ENCODE data around the gene LGALS8.

The LGALS8 gene

GRCh38 chr1:236535662-236536161, 11.9 kb downstream of the LGALS8 start:
- Histone ChIP-seq H3K9me3 (no peaks in the 10 kb centered on the region), H3K27me3 (ENCODE audit: low read depth) (no peaks in the 10 kb centered on the region), H3K4me3 (no peak overlapping the region), H3K4me1 (no peaks in the 10 kb centered on the region), H3K36me3 (replicated peaks) (peaks cover 5% of the 10 kb centered on the region; the same call in 1 of the 2 replicates)
- in situ Hi-C loops (cut with MboI; ENCODE audit: low sequenced_read_pairs), result loop anchor here (10.0 kb wide), 1 partner anchor 431 kb away; no protein-coding TSS in a partner anchor
- DNase-seq (ENCODE audit: low spot score in 2 of 2), result no peak

GRCh38 chr1:236536540-236536939, 12.8 kb downstream of the LGALS8 start:
- Histone ChIP-seq H3K27me3 (ENCODE audit: low read depth) (no peaks in the 10 kb centered on the region), H3K4me1 (no peaks in the 10 kb centered on the region), H3K9me3 (no peaks in the 10 kb centered on the region), H3K4me3 (no peak overlapping the region), H3K36me3 (replicated peaks) (peaks cover 10% of the 10 kb centered on the region)
- no peak for DNase-seq (ENCODE audit: low spot score in 2 of 2)
- in situ Hi-C loops (cut with MboI; ENCODE audit: low sequenced_read_pairs), result loop anchor here (10.0 kb wide), 1 partner anchor 432 kb away; no protein-coding TSS in a partner anchor

- H3K27me3 ChIP-seq (ENCODE audit: low read depth), result no peaks in the 10 kb centered on the region
- H3K9me3 ChIP-seq, result no peaks in the 10 kb centered on the region
- H3K36me3 ChIP-seq (replicated peaks), result peaks cover 34% of the 10 kb centered on the region
- H3K4me3 ChIP-seq, result no peak overlapping the region
- in situ Hi-C loops (cut with MboI; ENCODE audit: low sequenced_read_pairs), result no loop called here
- no peaks in the 10 kb centered on the region for H3K4me1 ChIP-seq
- DNase-seq (ENCODE audit: low spot score in 2 of 2), result no peak
Measured at GRCh38 chr1:236540813-236541465, 17.2 kb downstream of the LGALS8 start.

- Histone ChIP-seq H3K27me3 (ENCODE audit: low read depth) (no peaks in the 10 kb centered on the region), H3K9me3 (no peaks in the 10 kb centered on the region), H3K4me3 (no peak overlapping the region), H3K4me1 (peaks cover 6% of the 10 kb centered on the region), H3K36me3 (replicated peaks) (peaks cover 38% of the 10 kb centered on the region)
- DNase-seq (ENCODE audit: low spot score in 2 of 2), result no peak
- in situ Hi-C loops (cut with MboI; ENCODE audit: low sequenced_read_pairs), result no loop called here
Measured at GRCh38 chr1:236541710-236542109, 17.9 kb downstream of the LGALS8 start.

- no peak for DNase-seq (ENCODE audit: low spot score in 2 of 2)
- Histone ChIP-seq H3K9me3 (no peaks in the 10 kb centered on the region), H3K27me3 (ENCODE audit: low read depth) (no peaks in the 10 kb centered on the region), H3K4me1 (peaks cover 6% of the 10 kb centered on the region), H3K36me3 (replicated peaks) (peaks cover 53% of the 10 kb centered on the region), H3K4me3 (no peak overlapping the region)
- in situ Hi-C loops (cut with MboI; ENCODE audit: low sequenced_read_pairs), result no loop called here
Measured at GRCh38 chr1:236543065-236543669, 19.4 kb downstream of the LGALS8 start.

GRCh38 chr1:236545621-236546169, 21.9 kb downstream of the LGALS8 start:
- H3K27me3 ChIP-seq (ENCODE audit: low read depth), result no peaks in the 10 kb centered on the region
- peaks cover 73% of the 10 kb centered on the region for H3K36me3 ChIP-seq (replicated peaks)
- in situ Hi-C loops (cut with MboI; ENCODE audit: low sequenced_read_pairs), result no loop called here
- DNase-seq (ENCODE audit: low spot score in 2 of 2), result no peak
- H3K4me3 ChIP-seq, result no peak overlapping the region
- peaks cover 6% of the 10 kb centered on the region for H3K4me1 ChIP-seq
- no peaks in the 10 kb centered on the region for H3K9me3 ChIP-seq

- in situ Hi-C loops (cut with MboI; ENCODE audit: low sequenced_read_pairs), result no loop called here
- Histone ChIP-seq H3K36me3 (replicated peaks) (peaks cover 86% of the 10 kb centered on the region), H3K4me1 (peaks cover 6% of the 10 kb centered on the region), H3K4me3 (no peak overlapping the region), H3K9me3 (no peaks in the 10 kb centered on the region), H3K27me3 (ENCODE audit: low read depth) (no peaks in the 10 kb centered on the region)
- no peak for DNase-seq (ENCODE audit: low spot score in 2 of 2)
Measured at GRCh38 chr1:236548452-236548851, 24.7 kb downstream of the LGALS8 start.

GRCh38 chr1:236550961-236551851, 27.4 kb downstream of the LGALS8 start:
- H3K4me3 ChIP-seq, result no peak overlapping the region
- peaks cover 5% of the 10 kb centered on the region for H3K4me1 ChIP-seq
- no peak for DNase-seq (ENCODE audit: low spot score in 2 of 2)
- H3K27me3 ChIP-seq (ENCODE audit: low read depth), result no peaks in the 10 kb centered on the region
- H3K36me3 ChIP-seq (replicated peaks), result peaks cover 97% of the 10 kb centered on the region
- no peaks in the 10 kb centered on the region for H3K9me3 ChIP-seq
- in situ Hi-C loops (cut with MboI; ENCODE audit: low sequenced_read_pairs), result no loop called here

- DNase-seq (ENCODE audit: low spot score in 2 of 2), result no peak
- no peak overlapping the region for H3K4me3 ChIP-seq
- in situ Hi-C loops (cut with MboI; ENCODE audit: low sequenced_read_pairs), result no loop called here
- H3K4me1 ChIP-seq, result no peaks in the 10 kb centered on the region
- peaks cover 100% of the 10 kb centered on the region for H3K36me3 ChIP-seq (replicated peaks)
- H3K27me3 ChIP-seq (ENCODE audit: low read depth), result no peaks in the 10 kb centered on the region
- no peaks in the 10 kb centered on the region for H3K9me3 ChIP-seq
Measured at GRCh38 chr1:236552096-236552495, 28.3 kb downstream of the LGALS8 start.

- peaks cover 98% of the 10 kb centered on the region for H3K36me3 ChIP-seq (replicated peaks)
- in situ Hi-C loops (cut with MboI; ENCODE audit: low sequenced_read_pairs), result no loop called here
- H3K27me3 ChIP-seq (ENCODE audit: low read depth), result no peaks in the 10 kb centered on the region
- H3K9me3 ChIP-seq, result no peaks in the 10 kb centered on the region
- no peak overlapping the region for H3K4me3 ChIP-seq
- DNase-seq (ENCODE audit: low spot score in 2 of 2), result no peak
- no peaks in the 10 kb centered on the region for H3K4me1 ChIP-seq
Measured at GRCh38 chr1:236552901-236553300, 29.1 kb downstream of the LGALS8 start.

- in situ Hi-C loops (cut with MboI; ENCODE audit: low sequenced_read_pairs), result no loop called here
- no peaks in the 10 kb centered on the region for H3K4me1 ChIP-seq
- H3K4me3 ChIP-seq, result no peak overlapping the region
- DNase-seq (ENCODE audit: low spot score in 2 of 2), result no peak
- H3K9me3 ChIP-seq, result no peaks in the 10 kb centered on the region
- peaks cover 97% of the 10 kb centered on the region for H3K36me3 ChIP-seq (replicated peaks)
- no peaks in the 10 kb centered on the region for H3K27me3 ChIP-seq (ENCODE audit: low read depth)
Measured at GRCh38 chr1:236553370-236553769, 29.6 kb downstream of the LGALS8 start.

GRCh38 chr1:236556606-236557005, 32.8 kb downstream of the LGALS8 start:
- in situ Hi-C loops (cut with MboI; ENCODE audit: low sequenced_read_pairs), result no loop called here
- Histone ChIP-seq H3K36me3 (replicated peaks) (peaks cover 75% of the 10 kb centered on the region), H3K27me3 (ENCODE audit: low read depth) (no peaks in the 10 kb centered on the region), H3K9me3 (no peaks in the 10 kb centered on the region), H3K4me1 (no peaks in the 10 kb centered on the region), H3K4me3 (no peak overlapping the region)
- DNase-seq (ENCODE audit: low spot score in 2 of 2), result no peak

- no peaks in the 10 kb centered on the region for H3K4me1 ChIP-seq
- no peaks in the 10 kb centered on the region for H3K27me3 ChIP-seq (ENCODE audit: low read depth)
- peaks cover 71% of the 10 kb centered on the region for H3K36me3 ChIP-seq (replicated peaks)
- H3K4me3 ChIP-seq, result no peak overlapping the region
- no peak for DNase-seq (ENCODE audit: low spot score in 2 of 2)
- in situ Hi-C loops (cut with MboI; ENCODE audit: low sequenced_read_pairs), result no loop called here
- no peaks in the 10 kb centered on the region for H3K9me3 ChIP-seq
Measured at GRCh38 chr1:236558081-236558480, 34.3 kb downstream of the LGALS8 start.
